Upper lobe of left lung (tissue), 6 donors: ENCODE results near the gene PDE4D. TPM values are rescaled to one million over a fixed set of nuclear protein-coding genes. Genes with fewer than 3 reads are reported as not detected.

Source experiments
- ATAC-seq, 2 donors: fragments of 200-7000 bp; cut with Tn5 transposase; one replicate each; pipeline ENCODE4 v1.9.1; 2022; ENCODE audit warnings: mild to moderate bottlenecking in 2 of 2, moderate library complexity in 2 of 2; ENCODE audit not compliant: low FRiP score in 2 of 2
- DNase-seq, 2 donors: peaks; one replicate each; pipeline ENCODE4 v3.0.0-alpha.2; 2019 to 2020
- H3K27ac ChIP-seq, 4 donors: fragments of 200-600 bp; sonication (generic); one replicate each; pipeline ENCODE4 v1.5.1; 2016 to 2019
- H3K27me3 ChIP-seq, 4 donors: fragments of 200-600 bp; sonication (generic); one replicate each; pipeline ENCODE4 v1.5.1; 2017 to 2019
- H3K36me3 ChIP-seq, 4 donors: fragments of 200-600 bp; sonication (generic); one replicate each; pipeline ENCODE4 v1.5.1; 2016 to 2019
- H3K4me1 ChIP-seq, 4 donors: fragments of 200-600 bp; sonication (generic); one replicate each; pipeline ENCODE4 v1.5.1; 2018 to 2019
- H3K4me3 ChIP-seq, 4 donors: fragments of 200-600 bp; sonication (generic); one replicate each; pipeline ENCODE4 v1.5.1; 2017 to 2019; ENCODE audit warnings: mild to moderate bottlenecking in 2 of 4, moderate library complexity in 1 of 4
- H3K9me3 ChIP-seq, 4 donors: fragments of 200-600 bp; sonication (generic); one replicate each; pipeline ENCODE4 v1.5.1; 2018 to 2019
- CTCF ChIP-seq, 6 experiments: fragments of 450-650 bp in 4 of 6; fragments of 200-600 bp in 2 of 6; sonication (generic) in 2 of 6; IDR thresholded peaks; one replicate each; pipeline ENCODE4 v1.5.1; 2016 to 2019; ENCODE audit warnings: antibody characterized with exemption in 6 of 6
- EP300 ChIP-seq, 4 donors: sonication (generic); formaldehyde crosslinking; IDR thresholded peaks; one replicate each; pipeline ENCODE4 v1.5.1; 2017; ENCODE audit warnings: antibody characterized with exemption in 4 of 4, control low read depth in 2 of 4
- POLR2A ChIP-seq, 4 donors: fragments of 450-650 bp; IDR thresholded peaks; one replicate each; pipeline ENCODE4 v1.5.1; 2016 to 2017; ENCODE audit warnings: antibody characterized with exemption in 4 of 4, mild to moderate bottlenecking in 2 of 4
- POLR2AphosphoS5 ChIP-seq, 2 donors: sonication (generic); formaldehyde crosslinking; IDR thresholded peaks; one replicate each; pipeline ENCODE4 v1.5.1; 2017; ENCODE audit warnings: antibody characterized with exemption in 2 of 2
- WGBS, 2 donors: methylation state at CpG; one replicate each; pipeline ENCODE4 v1.1.5; 2017 to 2018; 5-methylcytosine and 5-hydroxymethylcytosine counted together
- total RNA-seq, 6 donors: library from RNA; depleted of rRNA in 4 of 6; stranded (reverse); fragments of >200 nt in 4 of 6; gene quantifications; one replicate each; pipeline versions ENCODE4 v1.1.0 to v1.2.1, GENCODE V29; 2016 to 2021
- donor health status: DM: no; HTN: no; CAD: no; lungs with moderate emphysema.
- donor health status: DM: no; HTN: yes; CAD: no; lungs with severe emphysema.

Gene PDE4D
- total RNA-seq, 6 donors from 2014 or later: 50.4 to 188 (median 84.0) TPM

- Histone ChIP-seq H3K27me3 (no peaks in the 10 kb centered on the region), H3K4me1 (peaks cover 0 to 4% (median 2%) of the 10 kb centered on the region in 4 donors), H3K9me3 (no peaks in the 10 kb centered on the region), H3K27ac (no peak overlapping the region), H3K36me3 (no peaks in the 10 kb centered on the region), H3K4me3 (no peak overlapping the region)
- DNase-seq: no peak
- 66 to 75% methylated on average over 3 of the region's 3 CpGs for WGBS, 2 donors
- TF ChIP-seq POLR2AphosphoS5 (IDR thresholded peaks at IDR 0.05) (no peak), EP300 (IDR thresholded peaks at IDR 0.05) (no peak), POLR2A (IDR thresholded peaks at IDR 0.05) (no peak), CTCF (IDR thresholded peaks at IDR 0.05) (no peak)
- no peak for ATAC-seq
Measured at GRCh38 chr5:59299006-59299405, 594.5 kb downstream of the PDE4D start.

- H3K4me1 ChIP-seq: peaks cover 0 to 4% (median 2%) of the 10 kb centered on the region in 4 donors
- DNase-seq (no peak), ATAC-seq (peak in 1 of 2 donors; percentile 72)
- no peak for TF ChIP-seq POLR2AphosphoS5 (IDR thresholded peaks at IDR 0.05)
- no peak for TF ChIP-seq CTCF (IDR thresholded peaks at IDR 0.05)
- TF ChIP-seq EP300 (IDR thresholded peaks at IDR 0.05): no peak
- no peaks in the 10 kb centered on the region for H3K9me3 ChIP-seq
- H3K27me3 ChIP-seq: no peaks in the 10 kb centered on the region
- H3K4me3 ChIP-seq: peak overlapping the region in 3 of 4 donors; percentile 9 to 32 (median 21)
- H3K36me3 ChIP-seq: no peaks in the 10 kb centered on the region
- H3K27ac ChIP-seq: peak overlapping the region in 3 of 4 donors; percentile 13 to 62 (median 31)
- WGBS, 2 donors: 31 to 33% methylated on average over 5 of the region's 5 CpGs
Measured at GRCh38 chr5:59296317-59297264, 596.9 kb downstream of the PDE4D start.

GRCh38 chr5:59293700-59294099, 599.8 kb downstream of the PDE4D start:
- no peak for DNase-seq
- Histone ChIP-seq H3K36me3 (no peaks in the 10 kb centered on the region), H3K27ac (no peak overlapping the region), H3K27me3 (no peaks in the 10 kb centered on the region), H3K4me3 (no peak overlapping the region), H3K9me3 (no peaks in the 10 kb centered on the region), H3K4me1 (peaks cover 0 to 4% (median 2%) of the 10 kb centered on the region in 4 donors)
- WGBS, 2 donors: 95% methylated on average over 4 of the region's 4 CpGs
- ATAC-seq: no peak
- TF ChIP-seq CTCF (IDR thresholded peaks at IDR 0.05) (no peak), POLR2AphosphoS5 (IDR thresholded peaks at IDR 0.05) (no peak)

- no peak overlapping the region for H3K27ac ChIP-seq
- DNase-seq (no peak), ATAC-seq (no peak)
- no peaks in the 10 kb centered on the region for H3K36me3 ChIP-seq
- peaks cover 0 to 5% (median 2%) of the 10 kb centered on the region in 4 donors for H3K4me1 ChIP-seq
- H3K9me3 ChIP-seq: no peaks in the 10 kb centered on the region
- TF ChIP-seq EP300 (IDR thresholded peaks at IDR 0.05): no peak
- TF ChIP-seq CTCF (IDR thresholded peaks at IDR 0.05): no peak
- H3K4me3 ChIP-seq: no peak overlapping the region
- H3K27me3 ChIP-seq: no peaks in the 10 kb centered on the region
Measured at GRCh38 chr5:59291941-59292340, 601.6 kb downstream of the PDE4D start.

GRCh38 chr5:59287884-59288283, 605.6 kb downstream of the PDE4D start:
- DNase-seq (no peak), ATAC-seq (no peak)
- Histone ChIP-seq H3K27ac (no peak overlapping the region), H3K9me3 (no peaks in the 10 kb centered on the region), H3K27me3 (no peaks in the 10 kb centered on the region), H3K36me3 (no peaks in the 10 kb centered on the region), H3K4me3 (no peak overlapping the region), H3K4me1 (peaks cover 0 to 5% (median 0%) of the 10 kb centered on the region in 4 donors)
- WGBS, 2 donors: 59 to 72% methylated on average over 2 of the region's 2 CpGs
- TF ChIP-seq POLR2AphosphoS5 (IDR thresholded peaks at IDR 0.05) (no peak), EP300 (IDR thresholded peaks at IDR 0.05) (no peak)
